IMR-90 (cell line): ENCODE results near the gene ADGRL1. TPM values are rescaled to one million over a fixed set of nuclear protein-coding genes. Genes with fewer than 3 reads are reported as not detected.

ENCODE experiments used
- ATAC-seq: fragments of 200-7000 bp; cut with Tn5 transposase; 2 replicates; pipeline ENCODE4 v1.9.1; 2020; ENCODE audit warnings: low read depth, mild to moderate bottlenecking, moderate library complexity
- BruUV-seq: library from RNA; stranded (reverse); fragments of 400-500 nt; replicated peaks from 2 replicates; lab custom pipeline; 2021; lab: Mats Ljungman, UMichigan
- CTCF ChIA-PET: fragments of 300-600 bp; formaldehyde crosslinking; extraction: SDS; loops from one replicate; lab custom pipeline; 2021; ENCODE audit warnings: antibody characterized with exemption; lab: Yijun Ruan, JAX
- POLR2A ChIA-PET: fragments of 300-600 bp; sonication (Branson Sonifier 250); formaldehyde crosslinking; loops from one replicate; lab custom pipeline; 2022; ENCODE audit warnings: antibody characterized with exemption; ENCODE audit not compliant: unreplicated experiment; lab: Charles Lee
- DNase-seq: peaks from one replicate; pipeline ENCODE4 v3.0.0; 2013
- H2AFZ ChIP-seq: replicated peaks from 2 replicates; pipeline ENCODE3; 2013; ENCODE audit warnings: low read length, mild to moderate bottlenecking; ENCODE audit not compliant: poor library complexity
- H2AK5ac ChIP-seq: 2 replicates; pipeline ENCODE4 v1.6.1; 2013; ENCODE audit warnings: low read depth, low read length, inconsistent platforms
- H2AK9ac ChIP-seq: replicated peaks from 2 replicates; pipeline ENCODE3; 2013; ENCODE audit warnings: mild to moderate bottlenecking, low read depth, low read length, moderate library complexity; ENCODE audit not compliant: poor library complexity
- H2BK120ac ChIP-seq: 2 replicates; pipeline ENCODE4 v1.6.1; 2013; ENCODE audit warnings: low read depth, low read length, inconsistent platforms
- H2BK15ac ChIP-seq: 3 replicates; pipeline ENCODE4 v1.6.1; 2013; ENCODE audit warnings: low read depth, low read length, inconsistent platforms
- H2BK20ac ChIP-seq: 2 replicates; pipeline ENCODE4 v1.6.1; 2013; ENCODE audit warnings: low read depth, mild to moderate bottlenecking, inconsistent platforms, low read length, moderate library complexity
- H2BK5ac ChIP-seq: 2 replicates; pipeline ENCODE4 v1.6.1; 2013; ENCODE audit warnings: mild to moderate bottlenecking, low read depth, low read length, inconsistent platforms; ENCODE audit not compliant: poor library complexity, severe bottlenecking
- H3K14ac ChIP-seq: replicated peaks from 2 replicates; pipeline ENCODE4 v1.6.1; 2013; ENCODE audit warnings: low read depth, low read length, inconsistent platforms
- H3K18ac ChIP-seq: 2 replicates; pipeline ENCODE4 v1.6.1; 2013; ENCODE audit warnings: low read depth, low read length, control low read depth
- H3K23ac ChIP-seq: 2 replicates; pipeline ENCODE4 v1.6.1; 2013; ENCODE audit warnings: low read depth, low read length, inconsistent platforms
- H3K27ac ChIP-seq: 2 replicates; pipeline ENCODE4 v1.5.1; 2013; ENCODE audit warnings: mild to moderate bottlenecking, control low read depth, low read length; ENCODE audit not compliant: insufficient read depth
- H3K27me3 ChIP-seq: 2 replicates; pipeline ENCODE4 v1.6.1; 2013; ENCODE audit warnings: low read length; ENCODE audit not compliant: control insufficient read depth, insufficient read depth
- H3K36me3 ChIP-seq: 2 replicates; pipeline ENCODE4 v1.6.1; 2013; ENCODE audit warnings: low read length, mixed read lengths; ENCODE audit not compliant: control insufficient read depth, insufficient read depth
- H3K4ac ChIP-seq: 2 replicates; pipeline ENCODE4 v1.6.1; 2013; ENCODE audit warnings: low read depth, low read length, inconsistent platforms
- H3K4me1 ChIP-seq: 2 replicates; pipeline ENCODE4 v1.6.1; 2013; ENCODE audit warnings: low read length, mixed read lengths; ENCODE audit not compliant: control insufficient read depth, insufficient read depth
- H3K4me2 ChIP-seq: 2 replicates; pipeline ENCODE4 v1.6.1; 2013; ENCODE audit warnings: low read depth, mild to moderate bottlenecking, control low read depth, low read length, moderate library complexity
- H3K4me3 ChIP-seq: 2 replicates; pipeline ENCODE4 v1.5.1; 2013; ENCODE audit warnings: low read depth, mild to moderate bottlenecking, control low read depth, low read length, moderate library complexity; ENCODE audit not compliant: insufficient read depth
- H3K56ac ChIP-seq: 2 replicates; pipeline ENCODE4 v1.6.1; 2013; ENCODE audit warnings: low read length, inconsistent platforms; ENCODE audit not compliant: insufficient read depth; ENCODE audit errors: extremely low read depth
- H3K79me1 ChIP-seq, 2 experiments: 2 replicates each; pipeline ENCODE4 v1.6.1; 2013; ENCODE audit warnings: low read length in 2 of 2, inconsistent platforms in 1 of 2, low read depth in 1 of 2
- H3K9ac ChIP-seq: 2 replicates; pipeline ENCODE4 v1.6.1; 2013; ENCODE audit warnings: low read depth, low read length, control low read depth
- H3K9me1 ChIP-seq: 2 replicates; pipeline ENCODE4 v1.6.1; 2013; ENCODE audit warnings: low read length, inconsistent platforms; ENCODE audit not compliant: insufficient read depth
- H3K9me3 ChIP-seq: 2 replicates; pipeline ENCODE4 v1.6.1; 2013; ENCODE audit warnings: low read length; ENCODE audit not compliant: control insufficient read depth, insufficient read depth
- H4K20me1 ChIP-seq: 2 replicates; pipeline ENCODE4 v1.6.1; 2013; ENCODE audit warnings: low read length, inconsistent platforms; ENCODE audit not compliant: insufficient read depth
- H4K5ac ChIP-seq: 2 replicates; pipeline ENCODE4 v1.6.1; 2013; ENCODE audit warnings: mild to moderate bottlenecking, low read depth, low read length, control low read depth
- H4K8ac ChIP-seq, 2 experiments: 2 replicates each; pipeline ENCODE4 v1.6.1; 2013; ENCODE audit warnings: low read depth in 2 of 2, low read length in 2 of 2, control low read depth in 1 of 2, inconsistent platforms in 1 of 2
- H4K91ac ChIP-seq: 2 replicates; pipeline ENCODE4 v1.6.1; 2013; ENCODE audit warnings: low read depth, low read length, inconsistent platforms; ENCODE audit not compliant: insufficient read depth
- CEBPB ChIP-seq: IDR thresholded peaks from 2 replicates; pipeline ENCODE4 v1.6.1; 2012; ENCODE audit warnings: low read depth, low read length, improper control_type of control experiment
- MAFK ChIP-seq: IDR thresholded peaks from 2 replicates; pipeline ENCODE4 v1.6.1; 2012; ENCODE audit warnings: low read depth, low read length, improper control_type of control experiment
- NFE2L2 ChIP-seq: fragments of 150-350 bp; IDR thresholded peaks from 2 replicates; pipeline ENCODE4 v1.6.1; 2016; ENCODE audit warnings: low read depth, mild to moderate bottlenecking, low read length
- POLR2A ChIP-seq: IDR thresholded peaks from 2 replicates; pipeline ENCODE4 v1.6.1; 2012; ENCODE audit warnings: mild to moderate bottlenecking, low read depth, low read length
- RCOR1 ChIP-seq: IDR thresholded peaks from 2 replicates; pipeline ENCODE4 v1.6.1; 2012; ENCODE audit warnings: mild to moderate bottlenecking, low read length, improper control_type of control experiment; ENCODE audit not compliant: insufficient replicate concordance
- SMC3 ChIP-seq: fragments of 150-350 bp; IDR thresholded peaks from 2 replicates; pipeline ENCODE4 v1.6.1; 2016; ENCODE audit warnings: low read depth, mild to moderate bottlenecking, antibody characterized with exemption, low read length, moderate library complexity
- WGBS, 2 experiments: methylation state at CpG; one replicate each; pipeline versions ENCODE4 v1.1.5 to v1.1.7; 2013; ENCODE audit warnings: missing lambda C conversion rate in 2 of 2; ENCODE audit not compliant: insufficient read length in 1 of 2; ENCODE audit errors: extremely low coverage in 2 of 2; 5-methylcytosine and 5-hydroxymethylcytosine counted together
- dilution Hi-C: fragments of 300-500 bp; cut with HindIII; formaldehyde crosslinking; loops from one replicate; pipeline ENCODE4 v1.14.3; 2018; ENCODE audit warnings: low sequenced_read_pairs; ENCODE audit not compliant: unreplicated experiment
- in situ Hi-C: fragments of 300-500 bp; cut with MboI; formaldehyde crosslinking; loops from 3 replicates; pipeline ENCODE4 v1.14.3; 2019; ENCODE audit warnings: low sequenced_read_pairs, inconsistent platforms, mixed read lengths
- intact Hi-C: fragments of 100-400 bp; cut with micrococcal nuclease; formaldehyde crosslinking; loops from 2 replicates; pipeline ENCODE4 v1.10.0; 2022
- polyA plus RNA-seq, 3 experiments: library from polyadenylated mRNA; depleted of rRNA; stranded (reverse); fragments of >200 nt; gene quantifications; 2 replicates each; pipeline ENCODE4 v1.2.3, GENCODE V29; 2012; ENCODE audit warnings: low replicate concordance in 1 of 3
- total RNA-seq: library from RNA; depleted of rRNA; stranded (reverse); fragments of >200 nt; gene quantifications from 2 replicates; pipeline ENCODE4 v1.2.3, GENCODE V29; 2012
- TF ChIP-seq, protein P1 (sequence below): fragments of 150-350 bp; IDR thresholded peaks from 2 replicates; pipeline ENCODE4 v1.6.1; 2016; ENCODE audit warnings: low read depth, mild to moderate bottlenecking, low read length, moderate library complexity, borderline replicate concordance
- TF ChIP-seq, protein P2 (sequence below): conservative IDR thresholded peaks from 2 replicates; pipeline ENCODE4 v1.5.1; 2012; ENCODE audit warnings: mild to moderate bottlenecking, low read depth, low read length, improper control_type of control experiment

The ADGRL1 gene
- total and polyA plus RNA-seq, 2 of the 4 experiments (the other 2 are of a cell fraction), result 0.72 to 2.2 TPM

DNA sequence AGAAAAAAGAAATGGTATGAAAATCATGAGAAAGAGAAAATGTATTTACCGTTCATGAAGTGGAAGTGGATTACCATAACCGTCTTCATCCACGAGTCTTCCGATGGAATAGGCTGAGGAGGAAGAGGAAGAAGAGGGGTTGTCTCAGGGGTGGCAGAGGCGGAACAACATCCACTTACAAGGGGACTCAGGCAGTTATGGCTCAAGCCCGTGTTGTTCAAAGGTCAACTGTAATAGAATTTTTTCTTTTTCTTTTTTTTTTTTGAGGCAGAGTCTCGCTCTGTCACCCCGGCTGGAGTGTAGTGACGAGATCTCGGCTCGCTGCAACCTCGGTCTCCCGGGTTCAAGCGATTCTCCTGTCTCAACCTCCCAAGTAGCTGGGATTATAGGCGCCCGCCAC, 16.9 kb upstream of the ADGRL1 start:
- TF ChIP-seq RCOR1 (no peak), SMC3 (no peak), POLR2A (no peak), NFE2L2 (no peak), CEBPB (no peak), MAFK (no peak)
- TF ChIP-seq, protein P1, sequence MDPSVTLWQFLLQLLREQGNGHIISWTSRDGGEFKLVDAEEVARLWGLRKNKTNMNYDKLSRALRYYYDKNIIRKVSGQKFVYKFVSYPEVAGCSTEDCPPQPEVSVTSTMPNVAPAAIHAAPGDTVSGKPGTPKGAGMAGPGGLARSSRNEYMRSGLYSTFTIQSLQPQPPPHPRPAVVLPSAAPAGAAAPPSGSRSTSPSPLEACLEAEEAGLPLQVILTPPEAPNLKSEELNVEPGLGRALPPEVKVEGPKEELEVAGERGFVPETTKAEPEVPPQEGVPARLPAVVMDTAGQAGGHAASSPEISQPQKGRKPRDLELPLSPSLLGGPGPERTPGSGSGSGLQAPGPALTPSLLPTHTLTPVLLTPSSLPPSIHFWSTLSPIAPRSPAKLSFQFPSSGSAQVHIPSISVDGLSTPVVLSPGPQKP, result no peak
- TF ChIP-seq, protein P2, sequence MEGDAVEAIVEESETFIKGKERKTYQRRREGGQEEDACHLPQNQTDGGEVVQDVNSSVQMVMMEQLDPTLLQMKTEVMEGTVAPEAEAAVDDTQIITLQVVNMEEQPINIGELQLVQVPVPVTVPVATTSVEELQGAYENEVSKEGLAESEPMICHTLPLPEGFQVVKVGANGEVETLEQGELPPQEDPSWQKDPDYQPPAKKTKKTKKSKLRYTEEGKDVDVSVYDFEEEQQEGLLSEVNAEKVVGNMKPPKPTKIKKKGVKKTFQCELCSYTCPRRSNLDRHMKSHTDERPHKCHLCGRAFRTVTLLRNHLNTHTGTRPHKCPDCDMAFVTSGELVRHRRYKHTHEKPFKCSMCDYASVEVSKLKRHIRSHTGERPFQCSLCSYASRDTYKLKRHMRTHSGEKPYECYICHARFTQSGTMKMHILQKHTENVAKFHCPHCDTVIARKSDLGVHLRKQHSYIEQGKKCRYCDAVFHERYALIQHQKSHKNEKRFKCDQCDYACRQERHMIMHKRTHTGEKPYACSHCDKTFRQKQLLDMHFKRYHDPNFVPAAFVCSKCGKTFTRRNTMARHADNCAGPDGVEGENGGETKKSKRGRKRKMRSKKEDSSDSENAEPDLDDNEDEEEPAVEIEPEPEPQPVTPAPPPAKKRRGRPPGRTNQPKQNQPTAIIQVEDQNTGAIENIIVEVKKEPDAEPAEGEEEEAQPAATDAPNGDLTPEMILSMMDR, result no peak
- H3K4me3 ChIP-seq, result no peak overlapping the region
- H4K91ac ChIP-seq, result no peak overlapping the region
- H2BK15ac ChIP-seq, result no peak overlapping the region
- H3K9me1 ChIP-seq, result no peaks in the 10 kb centered on the region
- H2BK20ac ChIP-seq, result no peak overlapping the region
- H3K27me3 ChIP-seq, result peaks cover 11% of the 10 kb centered on the region
- H4K5ac ChIP-seq, result no peak overlapping the region
- in situ Hi-C loops (no loop called here), dilution Hi-C loops (no loop called here), intact Hi-C loops (loop anchor here (10.0 kb wide), 1 partner anchor 62 kb away; no protein-coding TSS in a partner anchor)
- H2AFZ ChIP-seq, result no peak overlapping the region
- no peak overlapping the region for H3K9ac ChIP-seq
- no CpG with 5 or more reads among the region's 16 CpGs for WGBS, 2 experiments
- H3K36me3 ChIP-seq, result no peaks in the 10 kb centered on the region
- H2AK5ac ChIP-seq, result no peak overlapping the region
- H3K18ac ChIP-seq, result no peak overlapping the region
- POLR2A ChIA-PET, result no interaction called here
- no peak overlapping the region for H3K56ac ChIP-seq
- no peak overlapping the region for H3K27ac ChIP-seq
- no peak overlapping the region for H2BK120ac ChIP-seq
- no peak overlapping the region for H3K23ac ChIP-seq
- no TSS peak for BruUV-seq
- no peak overlapping the region for H2BK5ac ChIP-seq
- ATAC-seq (no peak), DNase-seq (no peak)
- peaks cover 2% of the 10 kb centered on the region for H3K4me1 ChIP-seq
- 0 out of 2 replicates have a peak, but pooled peaks cover 2% of the 10 kb centered on the region for H3K9me3 ChIP-seq
- no peaks in the 10 kb centered on the region for H3K79me1 ChIP-seq
- H4K20me1 ChIP-seq, result peaks cover 8% of the 10 kb centered on the region; the same call in 1 of the 2 replicates
- no peak overlapping the region for H3K4ac ChIP-seq
- H2AK9ac ChIP-seq, result no peak overlapping the region
- H3K14ac ChIP-seq, result no peak overlapping the region
- no peak overlapping the region for H4K8ac ChIP-seq
- H3K4me2 ChIP-seq, result no peak overlapping the region
- CTCF ChIA-PET, result no interaction called here
